GM23248 (cell line): ENCODE data around the gene TNFAIP8L3. TPM values are rescaled to one million over a fixed set of nuclear protein-coding genes. Genes with fewer than 3 reads are reported as not detected.
A peak's percentile ranks its signal among the peaks of the same experiment; 100 is the strongest.

Experiments
- DNase-seq: peaks from one replicate; pipeline ENCODE4 v3.0.0-alpha.2; 2015
- H2AFZ ChIP-seq: fragments of 200-600 bp; sonication (generic); 2 replicates; pipeline ENCODE4 v1.6.1; 2016; ENCODE audit warnings: antibody characterized with exemption
- H3F3A ChIP-seq: fragments of 200-600 bp; sonication (generic); 2 replicates; pipeline ENCODE4 v1.6.1; 2016; ENCODE audit warnings: mild to moderate bottlenecking, antibody characterized with exemption, mixed run types; ENCODE audit not compliant: insufficient read depth
- H3K27ac ChIP-seq: fragments of 200-600 bp; sonication (generic); 2 replicates; pipeline ENCODE4 v1.5.1; 2016; ENCODE audit warnings: mild to moderate bottlenecking
- H3K27me3 ChIP-seq: fragments of 200-600 bp; sonication (generic); replicated peaks from 2 replicates; pipeline ENCODE4 v1.6.1; 2016; ENCODE audit warnings: mild to moderate bottlenecking; ENCODE audit not compliant: insufficient read depth
- H3K36me3 ChIP-seq: fragments of 200-600 bp; sonication (generic); 2 replicates; pipeline ENCODE4 v1.6.1; 2016; ENCODE audit warnings: low read depth, mild to moderate bottlenecking
- H3K4me1 ChIP-seq: fragments of 200-600 bp; sonication (generic); 2 replicates; pipeline ENCODE4 v1.6.1; 2016; ENCODE audit warnings: mild to moderate bottlenecking; ENCODE audit not compliant: insufficient read depth
- H3K4me2 ChIP-seq: fragments of 200-600 bp; sonication (generic); one replicate; pipeline ENCODE4 v1.6.1; 2016; ENCODE audit warnings: mild to moderate bottlenecking; ENCODE audit not compliant: unreplicated experiment
- H3K4me3 ChIP-seq: fragments of 200-600 bp; sonication (generic); 2 replicates; pipeline ENCODE4 v1.5.1; 2016; ENCODE audit warnings: mild to moderate bottlenecking
- H3K79me2 ChIP-seq: fragments of 200-600 bp; sonication (generic); 2 replicates; pipeline ENCODE4 v1.6.1; 2016; ENCODE audit warnings: mild to moderate bottlenecking; ENCODE audit not compliant: insufficient read depth
- H3K9ac ChIP-seq: fragments of 200-600 bp; sonication (generic); 2 replicates; pipeline ENCODE4 v1.6.1; 2016; ENCODE audit warnings: mild to moderate bottlenecking
- H3K9me2 ChIP-seq: fragments of 200-600 bp; sonication (generic); 2 replicates; pipeline ENCODE4 v1.6.1; 2016; ENCODE audit warnings: mixed run types, mild to moderate bottlenecking, moderate library complexity; ENCODE audit not compliant: insufficient read depth
- H3K9me3 ChIP-seq: fragments of 200-600 bp; sonication (generic); one replicate; pipeline ENCODE4 v1.6.1; 2017; ENCODE audit warnings: low read depth
- H4K20me1 ChIP-seq: fragments of 200-600 bp; sonication (generic); 2 replicates; pipeline ENCODE4 v1.6.0; 2016; ENCODE audit not compliant: insufficient read depth
- EZH2 ChIP-seq: fragments of 200-600 bp; sonication (generic); IDR thresholded peaks from 2 replicates; pipeline ENCODE4 v1.6.1; 2018; ENCODE audit warnings: antibody characterized with exemption, mild to moderate bottlenecking; ENCODE audit not compliant: insufficient read depth, poor library complexity, severe bottlenecking
- EZH2phosphoT487 ChIP-seq: fragments of 200-600 bp; sonication (generic); IDR thresholded peaks from 2 replicates; pipeline ENCODE4 v1.6.1; 2018; ENCODE audit warnings: antibody characterized with exemption, moderate library complexity, mild to moderate bottlenecking, low read depth; ENCODE audit not compliant: insufficient read depth
- WGBS, 2 experiments: methylation state at CpG; one replicate each; pipeline ENCODE4 v1.1.6; 2015 to 2017; ENCODE audit warnings: low lambda C conversion rate in 2 of 2, low coverage in 1 of 2; ENCODE audit errors: missing lambda C conversion rate in 2 of 2; 5-methylcytosine and 5-hydroxymethylcytosine counted together
- in situ Hi-C: fragments of 300-500 bp; cut with MboI; formaldehyde crosslinking; loops from 2 replicates; pipeline ENCODE4 v1.15.0; 2020
- polyA plus RNA-seq: library from polyadenylated mRNA; unstranded; fragments of >200 nt; fragmentation: Nextera tagmentation; extraction: Ambion mirVana; gene quantifications from 2 replicates; pipeline ENCODE4 v1.2.1, GENCODE V29; 2016
- total RNA-seq: library from RNA; depleted of rRNA; stranded (reverse); fragments of >200 nt; shearing (Covaris generic); gene quantifications from 2 replicates; pipeline ENCODE4 v1.2.3, GENCODE V29; 2014

Gene TNFAIP8L3
- total and polyA plus RNA-seq, 2 experiments from 2014 or later = 2.0 to 2.8 TPM

GRCh38 chr15:51065261-51065660 is 29.4 kb downstream of the TNFAIP8L3 start:
- no peak overlapping the region for H3K4me3 ChIP-seq
- no peaks in the 10 kb centered on the region for H3K4me1 ChIP-seq
- H3K9me3 ChIP-seq = no peaks in the 10 kb centered on the region
- H3K4me2 ChIP-seq = no peak overlapping the region
- no peak overlapping the region for H3K9ac ChIP-seq
- DNase-seq = no peak
- H3K27ac ChIP-seq = no peak overlapping the region
- TF ChIP-seq EZH2phosphoT487 = no peak
- TF ChIP-seq EZH2 = no peak
- H3F3A ChIP-seq = peaks cover 2% of the 10 kb centered on the region; the same call in 1 of the 2 replicates
- H2AFZ ChIP-seq = no peak overlapping the region
- no peaks in the 10 kb centered on the region for H3K27me3 ChIP-seq
- no peaks in the 10 kb centered on the region for H3K36me3 ChIP-seq
- H3K79me2 ChIP-seq = no peaks in the 10 kb centered on the region
- in situ Hi-C loops = no loop called here
- no peaks in the 10 kb centered on the region for H3K9me2 ChIP-seq
- no peaks in the 10 kb centered on the region for H4K20me1 ChIP-seq

DNA sequence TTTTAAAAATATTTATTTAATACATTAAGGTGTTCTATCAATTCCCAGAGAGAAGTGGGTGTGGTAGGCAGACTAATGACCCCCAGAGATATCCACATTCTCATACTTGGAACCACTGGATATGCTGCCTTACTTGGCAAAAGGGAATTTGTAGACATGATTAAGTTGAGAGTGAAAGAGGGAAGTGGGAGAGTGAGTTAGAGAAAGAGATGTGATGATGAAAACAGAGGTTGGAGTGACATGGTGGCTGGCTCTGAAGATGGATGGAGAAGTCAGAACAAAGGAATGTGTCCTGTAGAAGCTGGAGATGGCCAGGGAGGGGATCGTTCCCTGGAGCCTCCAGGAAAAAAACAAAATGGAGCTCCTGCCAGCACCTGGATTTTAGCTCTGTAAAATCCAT is 32.0 kb downstream of the TNFAIP8L3 start:
- no peak overlapping the region for H2AFZ ChIP-seq
- no peaks in the 10 kb centered on the region for H3K9me3 ChIP-seq
- no peak overlapping the region for H3K4me3 ChIP-seq
- no peak overlapping the region for H3K9ac ChIP-seq
- H3K36me3 ChIP-seq = no peaks in the 10 kb centered on the region
- TF ChIP-seq EZH2phosphoT487 (no peak), EZH2 (no peak)
- H3F3A ChIP-seq = peaks cover 5% of the 10 kb centered on the region; the same call in 1 of the 2 replicates
- no peaks in the 10 kb centered on the region for H3K27me3 ChIP-seq
- in situ Hi-C loops = no loop called here
- H3K9me2 ChIP-seq = no peaks in the 10 kb centered on the region
- no peaks in the 10 kb centered on the region for H3K4me1 ChIP-seq
- no peaks in the 10 kb centered on the region for H3K79me2 ChIP-seq
- no peak for DNase-seq
- H3K27ac ChIP-seq = no peak overlapping the region
- H4K20me1 ChIP-seq = no peaks in the 10 kb centered on the region
- no peak overlapping the region for H3K4me2 ChIP-seq
- WGBS, 2 experiments = 46 to 77% methylated on average over 1 of the region's 1 CpG

- no peak overlapping the region for H2AFZ ChIP-seq
- H3K36me3 ChIP-seq = no peaks in the 10 kb centered on the region
- no peaks in the 10 kb centered on the region for H3K27me3 ChIP-seq
- H3K79me2 ChIP-seq = no peaks in the 10 kb centered on the region
- no peaks in the 10 kb centered on the region for H3K9me3 ChIP-seq
- no peaks in the 10 kb centered on the region for H4K20me1 ChIP-seq
- H3K4me3 ChIP-seq = no peak overlapping the region
- H3K4me2 ChIP-seq = no peak overlapping the region
- TF ChIP-seq EZH2 (no peak), EZH2phosphoT487 (no peak)
- H3K4me1 ChIP-seq = no peaks in the 10 kb centered on the region
- H3F3A ChIP-seq = peaks cover 5% of the 10 kb centered on the region; the same call in 1 of the 2 replicates
- in situ Hi-C loops = no loop called here
- H3K9ac ChIP-seq = no peak overlapping the region
- H3K9me2 ChIP-seq = no peaks in the 10 kb centered on the region
- peak; percentile 27 for DNase-seq
- H3K27ac ChIP-seq = no peak overlapping the region
- WGBS, 2 experiments = 71 to 79% methylated on average over 3 of the region's 3 CpGs
Measured at GRCh38 chr15:51060030-51060673, 34.6 kb downstream of the TNFAIP8L3 start.

DNA sequence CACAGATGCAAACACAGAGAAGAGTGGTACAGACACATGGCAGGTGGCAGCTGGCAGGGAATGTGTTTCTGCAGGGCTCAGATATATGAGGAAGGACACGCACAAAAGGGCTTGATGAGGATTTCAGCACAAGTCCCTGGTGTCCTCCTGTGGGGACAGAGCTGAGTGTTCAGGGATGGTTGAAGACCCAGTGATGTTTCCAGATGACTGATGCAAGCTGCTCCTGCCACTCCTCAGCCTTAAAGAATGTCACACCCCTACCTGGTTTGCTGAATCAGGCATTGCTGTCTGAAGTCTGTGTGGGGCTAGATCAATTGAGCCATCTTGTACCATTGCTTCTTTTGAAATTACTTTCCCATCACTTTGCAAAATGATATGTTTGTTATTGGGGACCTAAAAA is 40.2 kb downstream of the TNFAIP8L3 start:
- no peak for TF ChIP-seq EZH2
- TF ChIP-seq EZH2phosphoT487 = no peak
- Histone ChIP-seq H4K20me1 (no peaks in the 10 kb centered on the region), H3K9me2 (no peaks in the 10 kb centered on the region), H3F3A (no peaks in the 10 kb centered on the region), H3K79me2 (no peaks in the 10 kb centered on the region), H3K9ac (no peak overlapping the region), H3K27me3 (no peaks in the 10 kb centered on the region), H3K4me2 (no peak overlapping the region), H3K4me3 (no peak overlapping the region), H3K9me3 (no peaks in the 10 kb centered on the region), H3K27ac (no peak overlapping the region), H3K36me3 (no peaks in the 10 kb centered on the region), H2AFZ (no peak overlapping the region), H3K4me1 (no peaks in the 10 kb centered on the region)
- 96 to 100% methylated on average over 1 of the region's 1 CpG for WGBS, 2 experiments
- in situ Hi-C loops = no loop called here
- no peak for DNase-seq

DNA sequence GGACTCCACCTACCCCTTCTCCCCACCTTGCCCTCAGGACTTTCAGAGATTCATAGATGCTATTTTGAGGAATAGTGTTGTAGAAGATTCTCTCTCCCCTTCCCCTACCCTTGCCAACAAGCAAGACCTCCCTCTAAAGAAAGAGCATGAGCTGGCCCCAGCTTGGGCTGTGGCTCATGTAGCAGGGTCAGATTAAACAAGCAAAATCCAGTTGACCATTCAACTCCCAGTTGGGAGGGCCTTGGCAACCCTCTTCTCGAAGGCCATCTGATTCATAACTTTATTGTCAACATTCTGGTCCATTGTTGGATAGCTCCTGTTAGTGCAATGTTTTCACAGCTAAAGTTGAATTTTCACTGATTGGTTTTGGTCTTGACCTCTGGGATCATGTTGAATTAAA is 41.1 kb downstream of the TNFAIP8L3 start:
- Histone ChIP-seq H3F3A (no peaks in the 10 kb centered on the region), H3K4me1 (no peaks in the 10 kb centered on the region), H3K79me2 (no peaks in the 10 kb centered on the region), H3K4me3 (no peak overlapping the region), H3K27ac (no peak overlapping the region), H3K27me3 (no peaks in the 10 kb centered on the region), H3K9me2 (no peaks in the 10 kb centered on the region), H3K9me3 (no peaks in the 10 kb centered on the region), H3K4me2 (no peak overlapping the region), H3K36me3 (no peaks in the 10 kb centered on the region), H4K20me1 (no peaks in the 10 kb centered on the region), H2AFZ (no peak overlapping the region), H3K9ac (no peak overlapping the region)
- in situ Hi-C loops = no loop called here
- no peak for DNase-seq
- WGBS, 2 experiments = 77 to 89% methylated on average over 1 of the region's 1 CpG
- no peak for TF ChIP-seq EZH2
